IgD-negative memory B cell (primary cell): ENCODE data around the gene TLCD5. TPM values are rescaled to one million over a fixed set of nuclear protein-coding genes. Genes with fewer than 3 reads are reported as not detected.

Source experiments
- H3K27ac Mint-ChIP-seq, 3 donors: one replicate each; pipeline ENCODE4 v1.8.0; 2020 to 2022; ENCODE audit warnings: mild to moderate bottlenecking in 3 of 3, mixed read lengths in 3 of 3, moderate library complexity in 1 of 3
- H3K27me3 Mint-ChIP-seq: one replicate; pipeline ENCODE4 v1.8.0; 2021; ENCODE audit warnings: mixed read lengths
- H3K36me3 Mint-ChIP-seq: one replicate; pipeline ENCODE4 v1.8.0; 2020; ENCODE audit warnings: mild to moderate bottlenecking, mixed read lengths
- H3K4me1 Mint-ChIP-seq, 3 donors: one replicate each; pipeline ENCODE4 v1.8.0; 2020 to 2022; ENCODE audit warnings: mixed read lengths in 3 of 3, mild to moderate bottlenecking in 1 of 3
- H3K4me3 Mint-ChIP-seq, 4 donors: one replicate each; pipeline ENCODE4 v1.8.0; 2020 to 2022; ENCODE audit warnings: mild to moderate bottlenecking in 4 of 4, mixed read lengths in 4 of 4, moderate library complexity in 3 of 4
- H3K9me3 Mint-ChIP-seq, 3 donors: one replicate each; pipeline ENCODE4 v1.8.0; 2020 to 2021; ENCODE audit warnings: mixed read lengths in 3 of 3, mild to moderate bottlenecking in 1 of 3
- polyA plus RNA-seq: library from polyadenylated mRNA; unstranded; fragments of 300-500 nt; fragmentation: Illumina TruSeq; gene quantifications from one replicate; pipeline ENCODE4 v1.2.3, GENCODE V29; 2021

TLCD5 gene
- polyA plus RNA-seq, 1 donor from 2014 or later, result not detected

- Mint-ChIP-seq H3K4me1 (no peaks in the 10 kb centered on the region), H3K36me3 (peaks cover 5% of the 10 kb centered on the region), H3K9me3 (no peaks in the 10 kb centered on the region), H3K27ac (no peak overlapping the region), H3K4me3 (no peak overlapping the region), H3K27me3 (no peaks in the 10 kb centered on the region)
Measured at GRCh38 chr11:120363436-120363835, 38.3 kb downstream of the TLCD5 start.

- Mint-ChIP-seq H3K27ac (no peak overlapping the region), H3K27me3 (no peaks in the 10 kb centered on the region), H3K36me3 (peaks cover 2% of the 10 kb centered on the region), H3K4me3 (no peak overlapping the region), H3K4me1 (no peaks in the 10 kb centered on the region), H3K9me3 (no peaks in the 10 kb centered on the region)
Measured at GRCh38 chr11:120365512-120365911, 40.4 kb downstream of the TLCD5 start.

DNA sequence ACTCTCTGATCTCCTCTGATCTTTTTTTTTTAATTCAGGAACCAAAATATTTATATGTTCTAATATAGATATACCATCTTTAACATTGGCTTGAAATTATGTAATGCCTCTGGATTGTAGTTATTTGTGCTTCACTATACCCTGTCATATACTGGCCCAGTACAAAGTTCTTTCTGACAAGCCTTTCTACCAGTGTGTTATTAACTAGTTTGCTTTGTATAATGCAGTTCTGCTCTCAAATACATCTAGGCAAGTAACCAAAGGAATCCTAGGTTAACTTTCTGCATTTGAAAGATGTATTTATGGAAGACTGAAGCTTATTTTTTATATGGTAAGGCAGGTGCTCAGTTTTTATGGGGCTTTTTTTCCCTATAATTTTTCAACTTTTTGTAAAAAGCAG, 47.2 kb downstream of the TLCD5 start:
- H3K4me1 Mint-ChIP-seq, result peaks cover 2 to 6% (median 4%) of the 10 kb centered on the region in 3 donors
- H3K36me3 Mint-ChIP-seq, result no peaks in the 10 kb centered on the region
- no peak overlapping the region for H3K27ac Mint-ChIP-seq
- peaks cover 0 to 1% (median 0%) of the 10 kb centered on the region in 3 donors for H3K9me3 Mint-ChIP-seq
- no peaks in the 10 kb centered on the region for H3K27me3 Mint-ChIP-seq
- no peak overlapping the region for H3K4me3 Mint-ChIP-seq

DNA sequence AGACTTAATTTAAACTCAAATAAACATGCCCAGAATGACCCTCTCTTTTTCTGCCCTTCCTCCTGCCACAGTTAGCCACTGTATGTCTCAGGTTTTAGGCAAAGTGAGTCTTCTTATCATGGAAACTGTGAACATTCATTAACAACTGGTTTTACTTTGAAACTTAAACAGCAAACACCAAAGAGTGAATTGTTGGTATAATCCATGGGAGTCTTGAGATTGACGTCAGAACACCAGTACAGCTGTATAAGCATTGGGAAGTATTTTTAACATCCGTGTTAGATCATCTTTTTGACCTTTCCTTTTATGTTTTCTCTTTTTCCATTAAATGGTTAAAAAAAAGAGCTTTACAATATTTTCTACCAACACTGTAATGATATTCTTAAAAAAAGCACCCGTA, 50.0 kb downstream of the TLCD5 start:
- no peaks in the 10 kb centered on the region for H3K27me3 Mint-ChIP-seq
- peaks cover 3 to 8% (median 6%) of the 10 kb centered on the region in 3 donors for H3K9me3 Mint-ChIP-seq
- no peak overlapping the region for H3K27ac Mint-ChIP-seq
- no peak overlapping the region for H3K4me3 Mint-ChIP-seq
- H3K36me3 Mint-ChIP-seq, result peaks cover 5% of the 10 kb centered on the region
- H3K4me1 Mint-ChIP-seq, result peaks cover 4 to 10% (median 7%) of the 10 kb centered on the region in 3 donors

- Mint-ChIP-seq H3K9me3 (peaks cover 3 to 8% (median 6%) of the 10 kb centered on the region in 3 donors), H3K36me3 (peaks cover 5% of the 10 kb centered on the region), H3K4me3 (no peak overlapping the region), H3K4me1 (peaks cover 7 to 10% (median 8%) of the 10 kb centered on the region in 3 donors), H3K27me3 (no peaks in the 10 kb centered on the region), H3K27ac (no peak overlapping the region)
Measured at GRCh38 chr11:120376547-120377182, 51.6 kb downstream of the TLCD5 start.

- Mint-ChIP-seq H3K36me3 (peaks cover 5% of the 10 kb centered on the region), H3K4me3 (no peak overlapping the region), H3K27me3 (no peaks in the 10 kb centered on the region), H3K9me3 (peaks cover 3 to 8% (median 7%) of the 10 kb centered on the region in 3 donors), H3K27ac (peak overlapping the region in 1 of 3 donors; percentile 6), H3K4me1 (peaks cover 7 to 12% (median 11%) of the 10 kb centered on the region in 3 donors)
Measured at GRCh38 chr11:120378474-120378873, 53.4 kb downstream of the TLCD5 start.

- Mint-ChIP-seq H3K4me1 (peaks cover 5 to 12% (median 9%) of the 10 kb centered on the region in 3 donors), H3K9me3 (peaks cover 3 to 8% (median 7%) of the 10 kb centered on the region in 3 donors), H3K27me3 (no peaks in the 10 kb centered on the region), H3K36me3 (peaks cover 5% of the 10 kb centered on the region), H3K27ac (no peak overlapping the region), H3K4me3 (no peak overlapping the region)
Measured at GRCh38 chr11:120381401-120381800, 56.3 kb downstream of the TLCD5 start.

Other genes starting within 250 kb of the TLCD5 start
- gene TRIM29, start 187.2 kb upstream of the TLCD5 start, polyA plus RNA-seq, result not detected
- 0.45 TPM for gene OAF, start 114.3 kb upstream of the TLCD5 start, polyA plus RNA-seq
- not detected for gene POU2F3, start 85.2 kb upstream of the TLCD5 start, polyA plus RNA-seq
- 4.5 TPM for gene ARHGEF12, start 11.1 kb downstream of the TLCD5 start, polyA plus RNA-seq
- not detected for gene GRIK4, start 186.4 kb downstream of the TLCD5 start, polyA plus RNA-seq